Activated CD8-positive, alpha-beta memory T cell treated with anti-CD3 and anti-CD28 coated beads for 48 hours (primary cell): ENCODE results near the gene C1orf210.

ENCODE experiments used
- DNase-seq, 3 experiments: peaks; one replicate each; pipeline ENCODE4 v3.0.0-alpha.2; 2020; ENCODE audit warnings: low read depth in 2 of 3, low spot score in 2 of 3

C1orf210 gene

DNA sequence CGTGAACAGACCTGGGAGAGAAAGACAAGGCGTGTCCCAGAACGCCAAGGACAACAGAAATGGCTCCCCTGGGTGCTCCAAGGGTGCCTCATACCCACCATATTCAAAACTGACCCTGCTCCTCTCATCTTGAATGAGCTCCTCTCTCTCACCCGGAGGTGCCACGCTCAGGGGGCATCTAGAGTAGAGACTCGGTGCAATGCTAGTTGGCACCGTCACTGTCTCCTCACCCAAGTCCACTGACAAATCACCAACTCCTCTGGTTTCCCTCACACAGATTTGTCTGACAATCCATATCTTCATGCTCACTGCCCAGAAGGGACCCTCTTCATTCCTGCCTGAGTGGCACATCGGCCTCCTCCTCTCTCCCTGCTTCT lies 10.6 kb downstream of the C1orf210 start:
- no peak for DNase-seq

GRCh38 chr1:43274125-43274803 lies 11.1 kb downstream of the C1orf210 start:
- DNase-seq, result peak in 1 of 3 experiments; percentile 11

GRCh38 chr1:43273708-43274107 lies 11.7 kb downstream of the C1orf210 start:
- no peak for DNase-seq

GRCh38 chr1:43272576-43273571 lies 12.5 kb downstream of the C1orf210 start:
- no peak for DNase-seq

GRCh38 chr1:43272161-43272560 lies 13.2 kb downstream of the C1orf210 start:
- DNase-seq, result no peak

DNA sequence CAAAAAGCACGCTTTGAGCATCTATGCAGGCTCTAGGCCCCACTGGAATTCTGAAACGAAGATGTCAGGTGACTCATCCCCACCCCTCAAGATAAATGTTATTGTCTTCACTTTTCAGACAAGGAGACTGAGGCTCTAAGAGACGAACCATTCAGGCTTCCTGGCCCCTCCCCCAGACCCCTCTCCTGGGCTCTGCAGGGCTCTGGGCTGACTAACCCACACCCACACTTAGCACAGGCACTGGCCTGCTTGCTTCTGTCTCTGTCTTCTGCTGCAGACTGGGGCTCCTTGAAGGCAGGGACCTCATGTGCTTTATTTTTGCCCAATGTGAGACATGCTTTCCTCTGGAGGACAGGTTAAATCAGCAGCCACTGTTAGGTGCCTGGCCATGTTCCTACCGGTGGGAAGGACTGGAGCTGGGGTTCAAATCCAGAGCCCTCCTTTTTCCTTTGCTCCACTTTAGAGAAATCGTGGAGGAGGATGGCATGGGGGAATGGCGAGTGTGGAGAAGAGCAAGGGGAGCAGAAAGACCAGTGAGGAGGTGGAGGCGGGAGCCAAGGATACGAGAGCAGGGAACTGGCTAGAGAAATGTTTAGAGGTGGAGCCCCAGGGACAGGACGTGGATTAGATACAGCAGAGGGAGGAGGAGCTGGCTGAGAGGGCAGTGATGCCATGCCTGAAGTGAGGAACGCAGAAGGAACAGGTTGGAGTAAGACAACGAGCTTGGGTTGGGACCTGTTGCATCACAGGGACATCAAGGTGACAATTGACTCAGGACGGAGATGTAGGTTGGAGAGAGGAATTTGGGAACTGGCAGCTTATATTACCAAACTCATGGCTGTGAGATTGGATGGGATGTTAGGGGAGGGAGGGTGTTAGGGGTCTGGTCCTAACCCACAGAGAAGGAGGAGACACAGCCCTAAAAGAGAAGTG lies 13.9 kb downstream of the C1orf210 start:
- DNase-seq, result no peak

- no peak for DNase-seq
Measured at GRCh38 chr1:43270421-43271095, 14.8 kb downstream of the C1orf210 start.

DNA sequence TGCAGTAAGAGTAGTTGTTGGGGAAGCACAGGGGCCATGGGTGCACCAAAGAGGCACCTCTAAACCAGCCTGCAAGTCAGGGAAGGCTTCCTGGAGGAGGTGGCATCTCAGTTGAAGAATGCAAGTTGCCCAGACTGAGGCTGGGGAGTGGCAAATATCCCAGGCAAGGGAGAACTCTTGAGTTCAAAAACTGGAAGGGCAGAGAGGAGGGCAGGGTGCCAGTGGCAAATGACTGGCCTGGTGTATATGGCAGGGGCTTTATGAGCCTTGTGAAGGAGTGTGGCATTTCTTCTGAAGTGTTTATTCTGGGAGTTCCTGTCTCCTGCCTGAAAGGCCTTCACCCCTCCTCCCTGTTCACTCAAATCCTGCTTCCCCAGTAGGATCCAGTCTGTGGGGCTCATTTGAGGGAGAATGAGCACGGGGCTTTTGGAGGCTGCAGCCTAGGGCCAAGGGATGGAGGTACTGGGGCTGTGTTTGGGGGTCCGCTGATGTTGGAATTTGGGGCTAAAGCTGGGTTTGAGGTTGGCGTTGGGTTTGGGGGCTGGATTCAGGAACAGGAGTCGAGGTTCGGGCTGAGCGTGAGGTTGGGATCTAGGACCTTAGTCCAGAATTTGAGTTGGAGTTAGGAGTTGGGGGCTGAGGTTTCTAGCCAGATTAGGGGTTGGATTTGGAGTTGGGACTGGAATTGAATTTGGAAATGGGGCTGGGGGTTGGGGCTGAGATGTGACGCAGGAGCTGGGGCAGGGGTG lies 15.6 kb downstream of the C1orf210 start, which contains the start of gene TMEM125:
Gene TMEM125 (plus strand): TSS at position 357 of the 749 bp plus-strand sequence. CDS start 2,740 bp downstream, outside the sequence.
- no peak for DNase-seq

DNA sequence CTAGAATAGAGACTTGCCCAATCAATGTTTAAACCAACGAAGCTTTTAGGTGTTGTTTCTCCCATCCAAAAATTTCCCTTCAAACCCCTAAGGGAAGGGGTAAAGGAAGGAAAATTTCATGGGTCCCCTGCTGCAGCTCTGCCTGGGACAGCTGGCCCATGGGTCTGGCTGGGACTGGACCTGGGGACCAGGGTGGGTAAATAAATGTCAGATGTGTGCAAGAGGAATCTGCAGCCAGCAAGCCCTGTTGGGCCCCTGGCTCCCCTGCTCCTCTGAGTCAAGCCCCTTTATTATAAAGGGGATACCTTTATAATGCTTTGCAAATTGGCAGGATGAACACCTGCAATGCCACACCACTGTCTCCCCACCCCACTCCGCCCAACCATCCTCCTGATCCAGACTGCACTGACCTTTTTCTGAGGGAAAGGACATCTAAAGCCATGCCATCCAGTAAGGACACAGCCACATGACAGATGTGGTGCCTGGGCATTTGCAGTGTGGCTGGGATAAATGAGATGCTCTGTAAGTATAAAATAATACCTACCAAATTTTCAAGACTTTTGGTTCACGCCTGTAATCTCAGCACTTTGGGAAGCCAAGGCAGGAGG lies 17.5 kb downstream of the C1orf210 start:
- DNase-seq, result no peak

- DNase-seq, result no peak
Measured at GRCh38 chr1:43267291-43267805, 18.0 kb downstream of the C1orf210 start.

DNA sequence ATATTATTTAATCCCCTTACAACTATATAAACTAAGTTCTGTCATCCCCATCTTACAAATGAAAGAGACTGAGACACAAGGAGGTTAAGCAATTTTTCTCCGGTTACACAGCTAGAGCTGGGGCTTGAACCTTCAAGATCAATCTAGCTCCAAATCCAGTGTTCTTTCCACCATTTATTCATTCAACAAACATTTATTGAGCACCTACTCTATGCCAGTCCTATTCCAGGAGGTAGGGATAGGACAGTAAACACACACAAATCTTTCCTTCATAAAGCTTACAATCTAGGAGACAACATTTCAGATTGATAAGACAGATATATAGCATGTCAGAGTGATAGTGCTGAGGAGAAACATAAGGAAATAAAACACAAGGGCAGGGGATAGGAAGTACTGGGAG lies 18.5 kb downstream of the C1orf210 start:
- no peak for DNase-seq

DNA sequence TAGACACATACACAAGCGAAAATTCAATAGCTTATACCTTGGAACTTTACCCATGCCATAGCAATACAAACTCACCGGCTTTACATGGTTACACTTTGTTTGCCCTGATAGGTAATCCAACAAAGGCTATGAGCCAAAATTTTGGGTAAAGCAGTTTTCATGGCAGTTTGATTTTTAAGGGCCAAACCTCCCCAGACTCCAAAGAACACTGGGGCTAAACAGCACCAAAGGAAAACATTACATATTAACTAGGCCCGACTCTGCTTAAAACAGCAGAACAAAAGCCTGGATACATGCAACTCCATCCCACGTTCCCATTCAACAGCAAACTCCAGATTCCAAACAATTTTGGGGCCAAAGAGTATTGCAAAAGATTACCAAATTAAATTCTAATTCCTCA lies 19.9 kb downstream of the C1orf210 start:
- no peak for DNase-seq

DNA sequence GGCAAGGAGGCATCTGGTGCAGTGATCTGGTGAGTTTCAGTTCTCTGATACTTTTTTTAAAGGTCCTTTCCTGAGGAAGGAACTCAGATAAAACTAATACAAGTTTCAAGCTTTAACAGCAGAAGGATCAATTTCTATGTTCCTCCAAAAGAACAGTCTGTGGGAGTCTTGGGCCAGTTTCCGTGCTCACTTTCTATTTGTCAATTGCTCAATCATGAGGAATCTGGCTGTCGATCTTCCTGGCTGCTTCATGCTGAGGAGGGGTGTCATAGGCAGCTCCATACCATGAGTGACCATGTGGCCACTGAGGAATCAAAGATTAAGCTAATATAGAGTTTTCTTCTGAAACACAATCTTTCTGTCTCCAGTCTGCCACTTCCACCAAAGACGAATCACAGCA lies 27.0 kb downstream of the C1orf210 start:
- DNase-seq, result no peak

- no peak for DNase-seq
Measured at GRCh38 chr1:43256675-43257570, 28.5 kb downstream of the C1orf210 start.

DNA sequence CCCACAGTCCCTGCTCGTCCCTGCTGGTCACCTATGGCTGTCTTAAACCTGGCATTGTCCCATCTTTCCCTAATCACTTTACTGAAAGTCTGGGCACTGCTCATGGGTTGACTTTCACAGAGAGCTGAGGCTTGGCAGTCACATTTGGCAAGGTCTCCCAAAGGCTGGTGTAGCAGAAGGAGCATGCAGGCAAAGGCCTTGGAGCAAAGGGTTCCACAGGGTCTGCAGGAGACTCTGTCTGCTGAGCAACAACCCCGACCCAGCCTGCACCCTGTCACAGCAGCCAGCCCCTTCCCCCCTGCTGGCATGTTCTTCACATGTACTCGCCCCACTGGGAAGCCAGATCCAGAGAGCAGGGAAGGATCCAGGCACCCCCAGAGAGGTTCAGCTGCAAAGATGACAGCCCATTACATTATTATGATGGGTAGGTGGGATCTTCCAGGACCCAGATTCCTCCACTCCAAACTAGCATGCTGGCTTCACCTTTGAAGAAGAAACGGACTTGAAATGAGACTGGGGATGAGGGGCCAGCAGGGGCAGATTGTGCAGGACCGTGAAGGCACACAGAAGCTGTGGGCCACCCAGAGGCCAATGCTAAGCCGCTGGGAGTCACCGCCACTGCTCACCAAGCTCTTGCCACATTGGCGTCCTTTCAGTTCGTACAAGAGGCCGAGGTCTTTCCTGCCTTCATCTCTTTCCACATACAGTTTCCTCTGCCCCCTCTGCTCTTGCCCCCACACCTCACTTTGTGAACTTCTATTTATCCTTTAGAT lies 29.8 kb downstream of the C1orf210 start:
- DNase-seq, result no peak

- DNase-seq, result no peak
Measured at GRCh38 chr1:43253876-43254275, 31.5 kb downstream of the C1orf210 start.

GRCh38 chr1:43253173-43253572 lies 32.2 kb downstream of the C1orf210 start:
- no peak for DNase-seq
